ENCODE measurements around the gene SUSD1.

- TF ChIP-seq EZH2phosphoT487 (IDR thresholded peaks at IDR 0.05; ENCODE audit: insufficient read depth, low read depth) (no peak), EZH2 (IDR thresholded peaks at IDR 0.05; ENCODE audit: insufficient read depth, poor library complexity, severe bottlenecking) (no peak)
These were observed 102.1 kb downstream of the SUSD1 start for GRCh38 chr9:112072721-112073638.
